Endothelial cell of umbilical vein (primary cell): ENCODE data around the gene PERP. TPM values are rescaled to one million over a fixed set of nuclear protein-coding genes. Genes with fewer than 3 reads are reported as not detected.

Experiments used
- BruUV-seq: library from RNA; stranded (reverse); fragments of 400-500 nt; replicated peaks from 2 replicates; lab custom pipeline; 2021; lab: Mats Ljungman, UMichigan
- CTCF ChIA-PET: fragments of 300-600, 350-600 bp; sonication (Branson Sonifier 250); formaldehyde crosslinking; loops from one replicate; lab custom pipeline; 2021; ENCODE audit warnings: antibody characterized with exemption, inconsistent platforms; lab: Charles Lee
- POLR2A ChIA-PET: fragments of 300-600, 350-600 bp; sonication (Branson Sonifier 250); formaldehyde crosslinking; loops from one replicate; lab custom pipeline; 2021; ENCODE audit warnings: antibody characterized with exemption, inconsistent platforms; lab: Charles Lee
- DNase-seq: peaks from one replicate; pipeline ENCODE4 v3.0.0-alpha.2; 2011; ENCODE audit warnings: low read depth, low spot score
- FAIRE-seq: peaks from 2 replicates; lab custom pipeline; 2011; peaks lifted over from hg19 to GRCh38; lab: Jason Lieb, UNC
- H2AFZ ChIP-seq: 2 replicates; pipeline ENCODE4 v1.6.0; 2012; ENCODE audit warnings: low read depth, low read length, control low read depth, inconsistent platforms
- H3K27ac ChIP-seq: 2 replicates; pipeline ENCODE4 v1.5.1; 2011; ENCODE audit warnings: low read depth, mild to moderate bottlenecking, control low read depth, low read length, moderate library complexity; ENCODE audit not compliant: insufficient read depth
- H3K27me3 ChIP-seq, 2 experiments: 2 replicates each; pipeline versions ENCODE4 v1.6.0 to v1.6.1; 2011; ENCODE audit warnings: low read length in 2 of 2, mixed read lengths in 1 of 2; ENCODE audit not compliant: control insufficient read depth in 2 of 2, insufficient read depth in 2 of 2
- H3K36me3 ChIP-seq, 2 experiments: 2 replicates in 1 of 2; 3 replicates in 1 of 2; pipeline ENCODE4 v1.5.1; 2011; ENCODE audit warnings: low read length in 2 of 2, mild to moderate bottlenecking in 1 of 2, moderate library complexity in 1 of 2; ENCODE audit not compliant: control insufficient read depth in 2 of 2, insufficient read depth in 2 of 2; ENCODE audit errors: extremely low read depth in 1 of 2
- H3K4me1 ChIP-seq: 3 replicates; pipeline ENCODE4 v1.5.1; 2011; ENCODE audit warnings: mild to moderate bottlenecking, low read length; ENCODE audit not compliant: control insufficient read depth, insufficient read depth; ENCODE audit errors: extremely low read depth
- H3K4me2 ChIP-seq: 2 replicates; pipeline ENCODE4 v1.6.1; 2011; ENCODE audit warnings: low read length, control low read depth, mixed read lengths; ENCODE audit not compliant: insufficient read depth
- H3K4me3 ChIP-seq, 3 experiments: fragments of 200-600 bp in 1 of 3; sonication (generic), shearing (Covaris generic) in 1 of 3; replicated peaks in 1 of 3; 2 replicates each; pipeline ENCODE4 v1.5.1; 2011 to 2016; ENCODE audit warnings: control low read depth in 3 of 3, low read length in 3 of 3, mild to moderate bottlenecking in 2 of 3, inconsistent platforms in 1 of 3, low read depth in 1 of 3, moderate library complexity in 1 of 3; ENCODE audit not compliant: insufficient read depth in 1 of 3
- H3K79me2 ChIP-seq: 2 replicates; pipeline ENCODE4 v1.6.0; 2012; ENCODE audit warnings: low read length, inconsistent platforms; ENCODE audit not compliant: control insufficient read depth, insufficient read depth
- H3K9ac ChIP-seq: replicated peaks from 2 replicates; pipeline ENCODE3; 2011; ENCODE audit warnings: low read length, control low read depth; ENCODE audit not compliant: insufficient read depth; ENCODE audit errors: extremely low read depth
- H3K9me1 ChIP-seq: replicated peaks from 3 replicates; pipeline ENCODE4 v1.6.0; 2011; ENCODE audit warnings: mild to moderate bottlenecking, low read length; ENCODE audit not compliant: control insufficient read depth, insufficient read depth; ENCODE audit errors: extremely low read depth
- H3K9me3 ChIP-seq: replicated peaks from 2 replicates; pipeline ENCODE4 v1.5.1; 2012; ENCODE audit warnings: low read length, inconsistent platforms; ENCODE audit not compliant: control insufficient read depth, insufficient read depth
- H4K20me1 ChIP-seq: replicated peaks from 2 replicates; pipeline ENCODE3; 2011; ENCODE audit warnings: mild to moderate bottlenecking, low read length; ENCODE audit not compliant: control insufficient read depth, insufficient read depth; ENCODE audit errors: extremely low read depth
- EZH2 ChIP-seq: IDR thresholded peaks from 2 replicates; pipeline ENCODE4 v1.6.1; 2012; ENCODE audit warnings: borderline replicate concordance, low read depth, mild to moderate bottlenecking, moderate library complexity, low read length, inconsistent platforms; ENCODE audit not compliant: severe bottlenecking
- FOS ChIP-seq: IDR thresholded peaks from 2 replicates; pipeline ENCODE4 v1.6.1; 2011; ENCODE audit warnings: mild to moderate bottlenecking, low read length, moderate library complexity, borderline replicate concordance; ENCODE audit not compliant: insufficient read depth
- GATA2 ChIP-seq: IDR thresholded peaks from 2 replicates; pipeline ENCODE4 v1.7.0; 2011; ENCODE audit warnings: low read depth, mild to moderate bottlenecking, moderate library complexity, mixed read lengths, low read length; ENCODE audit not compliant: insufficient read length, insufficient read depth
- JUN ChIP-seq: IDR thresholded peaks from 2 replicates; pipeline ENCODE4 v1.6.1; 2011; ENCODE audit warnings: borderline replicate concordance, low read depth; ENCODE audit not compliant: insufficient read length, insufficient read depth
- POLR2A ChIP-seq: IDR thresholded peaks from 2 replicates; pipeline ENCODE4 v1.6.1; 2012; ENCODE audit warnings: low read depth, mild to moderate bottlenecking, control low read depth, low read length
- POLR2AphosphoS5 ChIP-seq: IDR thresholded peaks from 2 replicates; pipeline ENCODE4 v1.6.1; 2012; ENCODE audit warnings: low read depth, mild to moderate bottlenecking, control low read depth, low read length, moderate library complexity; ENCODE audit not compliant: insufficient read depth
- dilution Hi-C: fragments of 300-500 bp; cut with MboI; formaldehyde crosslinking; loops from one replicate; pipeline ENCODE4 v1.15.0; 2019; ENCODE audit warnings: low sequenced_read_pairs; ENCODE audit not compliant: extremely low pct_ligation_motif_present
- intact Hi-C: fragments of 100-400 bp; cut with micrococcal nuclease; formaldehyde crosslinking; loops from one replicate; pipeline ENCODE4 v1.10.0; 2022
- polyA plus RNA-seq, 4 experiments: library from polyadenylated mRNA; depleted of rRNA in 3 of 4; stranded (reverse) in 3 of 4; unstranded in 1 of 4; fragments of >200 nt; gene quantifications; 2 replicates each; pipeline versions ENCODE4 v1.2.1 to v1.2.3, GENCODE V29; 2011 to 2012; ENCODE audit warnings: missing spikeins in 1 of 4
- total RNA-seq: library from RNA; stranded (reverse); gene quantifications from 2 replicates; pipeline ENCODE4 v1.2.3, GENCODE V29; 2021
- TF ChIP-seq, protein P1 (sequence below): IDR thresholded peaks from 2 replicates; pipeline ENCODE4 v1.6.1; 2011; ENCODE audit not compliant: insufficient read depth, insufficient read length
- TF ChIP-seq, protein P2 (sequence below), 2 donors: IDR thresholded peaks; 1 replicate in 1 of 2; 2 replicates in 1 of 2; pipeline ENCODE4 v1.5.1; 2011; ENCODE audit warnings: low read length in 2 of 2, mild to moderate bottlenecking in 2 of 2, moderate library complexity in 2 of 2, control low read depth in 1 of 2, inconsistent platforms in 1 of 2, low read depth in 1 of 2; ENCODE audit not compliant: insufficient read depth in 1 of 2; ENCODE audit errors: extremely low read depth in 1 of 2

Gene PERP
- total and polyA plus RNA-seq, 2 donors (not counting 3 experiments of a cell fraction or from before 2014, with no cell fraction given) = 15.7 to 27.4 TPM

DNA sequence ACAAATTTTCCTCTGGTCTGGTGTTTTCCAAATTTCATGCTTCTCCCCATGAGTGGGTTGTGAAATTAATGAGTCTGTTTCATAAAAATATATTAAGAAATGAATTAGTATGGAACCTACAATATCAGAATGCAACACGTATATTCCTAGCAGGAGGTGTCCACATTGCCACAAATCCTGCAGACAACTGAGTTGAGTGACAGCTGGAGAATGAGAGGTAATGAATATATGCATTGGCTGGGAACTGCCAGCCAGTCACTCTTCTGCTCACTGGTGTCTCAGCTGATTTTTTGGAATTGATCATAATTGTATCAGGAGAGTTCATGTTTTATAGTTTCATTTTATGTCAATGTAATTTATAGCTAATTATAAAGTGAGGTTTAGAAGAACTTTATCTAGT lies 48.2 kb upstream of the PERP start:
- no TSS peak for BruUV-seq
- H3K4me3 ChIP-seq = no peak overlapping the region
- dilution Hi-C loops (no loop called here), intact Hi-C loops (no loop called here)
- ChIA-PET CTCF (interaction anchor here (1.0 kb wide), 2 partner anchors 8 to 161 kb away, joined by 3 read pairs; no protein-coding TSS in a partner anchor), POLR2A (no interaction called here)
- DNase-seq (no peak), FAIRE-seq (no peak)
- H3K36me3 ChIP-seq = no peaks in the 10 kb centered on the region
- no peak overlapping the region for H2AFZ ChIP-seq
- no peaks in the 10 kb centered on the region for H3K79me2 ChIP-seq
- TF ChIP-seq JUN (no peak), POLR2A (no peak), EZH2 (no peak)
- no peaks in the 10 kb centered on the region for H4K20me1 ChIP-seq
- H3K9ac ChIP-seq = no peak overlapping the region
- no peaks in the 10 kb centered on the region for H3K9me3 ChIP-seq
- H3K27ac ChIP-seq = no peak overlapping the region
- H3K4me2 ChIP-seq = no peak overlapping the region
- H3K4me1 ChIP-seq = no peaks in the 10 kb centered on the region
- H3K27me3 ChIP-seq = no peaks in the 10 kb centered on the region
- H3K9me1 ChIP-seq = no peaks in the 10 kb centered on the region

DNA sequence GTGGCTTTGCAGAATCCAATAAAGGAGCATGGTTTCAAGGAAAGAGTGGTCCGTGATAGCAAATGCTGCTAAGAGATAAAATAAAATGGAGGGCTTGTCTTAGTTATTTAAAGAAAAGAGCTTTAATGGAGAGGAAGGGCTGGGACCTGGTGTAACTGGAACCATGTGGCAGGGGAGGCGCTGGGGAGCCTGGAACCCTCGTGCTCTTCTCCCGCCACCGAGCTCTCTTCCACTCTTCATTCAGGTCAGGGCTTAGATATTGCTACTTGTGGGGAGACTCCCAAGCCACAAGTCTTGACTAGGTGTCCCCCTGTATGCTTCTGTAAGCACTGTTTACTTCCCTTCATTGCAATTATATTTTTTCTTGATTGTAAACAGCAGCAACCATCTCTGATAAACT lies 39.3 kb upstream of the PERP start:
- BruUV-seq = no TSS peak
- dilution Hi-C loops = no loop called here
- Histone ChIP-seq H3K79me2 (no peaks in the 10 kb centered on the region), H3K4me2 (no peak overlapping the region), H3K36me3 (no peaks in the 10 kb centered on the region), H3K4me1 (no peaks in the 10 kb centered on the region), H2AFZ (no peak overlapping the region), H3K9me1 (no peaks in the 10 kb centered on the region), H3K27me3 (peaks cover 3 to 6% of the 10 kb centered on the region in 2 experiments), H4K20me1 (no peaks in the 10 kb centered on the region), H3K27ac (no peak overlapping the region), H3K9me3 (no peaks in the 10 kb centered on the region), H3K4me3 (no peak overlapping the region), H3K9ac (no peak overlapping the region)
- DNase-seq = no peak
- CTCF ChIA-PET = interaction anchor here (1.2 to 1.3 kb wide), 2 partner anchors 8 to 9 kb away, joined by 3 read pairs; no protein-coding TSS in a partner anchor
- no peak for FAIRE-seq
- intact Hi-C loops = no loop called here
- TF ChIP-seq GATA2 (no peak), POLR2AphosphoS5 (no peak), FOS (no peak), EZH2 (no peak)
- TF ChIP-seq, protein P1, sequence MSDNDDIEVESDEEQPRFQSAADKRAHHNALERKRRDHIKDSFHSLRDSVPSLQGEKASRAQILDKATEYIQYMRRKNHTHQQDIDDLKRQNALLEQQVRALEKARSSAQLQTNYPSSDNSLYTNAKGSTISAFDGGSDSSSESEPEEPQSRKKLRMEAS = no peak
- TF ChIP-seq, protein P2, sequence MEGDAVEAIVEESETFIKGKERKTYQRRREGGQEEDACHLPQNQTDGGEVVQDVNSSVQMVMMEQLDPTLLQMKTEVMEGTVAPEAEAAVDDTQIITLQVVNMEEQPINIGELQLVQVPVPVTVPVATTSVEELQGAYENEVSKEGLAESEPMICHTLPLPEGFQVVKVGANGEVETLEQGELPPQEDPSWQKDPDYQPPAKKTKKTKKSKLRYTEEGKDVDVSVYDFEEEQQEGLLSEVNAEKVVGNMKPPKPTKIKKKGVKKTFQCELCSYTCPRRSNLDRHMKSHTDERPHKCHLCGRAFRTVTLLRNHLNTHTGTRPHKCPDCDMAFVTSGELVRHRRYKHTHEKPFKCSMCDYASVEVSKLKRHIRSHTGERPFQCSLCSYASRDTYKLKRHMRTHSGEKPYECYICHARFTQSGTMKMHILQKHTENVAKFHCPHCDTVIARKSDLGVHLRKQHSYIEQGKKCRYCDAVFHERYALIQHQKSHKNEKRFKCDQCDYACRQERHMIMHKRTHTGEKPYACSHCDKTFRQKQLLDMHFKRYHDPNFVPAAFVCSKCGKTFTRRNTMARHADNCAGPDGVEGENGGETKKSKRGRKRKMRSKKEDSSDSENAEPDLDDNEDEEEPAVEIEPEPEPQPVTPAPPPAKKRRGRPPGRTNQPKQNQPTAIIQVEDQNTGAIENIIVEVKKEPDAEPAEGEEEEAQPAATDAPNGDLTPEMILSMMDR (IDR thresholded peaks at IDR 0.05; ENCODE audit: extremely low read depth in 1 of 2, insufficient read depth in 1 of 2, low read depth in 1 of 2, low read length in 2 of 2) = no peak
- POLR2A ChIA-PET = no interaction called here
